ENCODE results near the gene EFNA5.

EFNA5 gene

DNA sequence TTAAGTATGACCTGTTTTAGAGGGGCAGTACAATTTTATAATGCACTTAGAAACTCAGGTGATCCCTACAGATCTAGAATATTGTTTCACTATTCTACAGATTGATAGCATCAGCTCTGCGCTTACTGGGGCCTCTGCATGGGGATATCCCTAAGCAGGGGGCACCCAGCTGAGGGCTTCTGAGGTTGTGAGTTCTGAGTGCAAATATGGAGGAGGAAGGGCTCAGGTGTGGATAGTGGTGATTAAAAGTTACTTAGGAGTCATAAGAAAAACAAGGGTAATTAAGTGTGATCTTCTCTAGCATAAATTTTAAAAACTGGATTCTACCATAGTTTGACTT, 274.4 kb downstream of the EFNA5 start:
- Histone ChIP-seq H3K36me3 (ENCODE audit: insufficient read depth, low read length) (no peaks in the 10 kb centered on the region), H3K4me1 (ENCODE audit: insufficient read depth, low read length) (peaks cover 24% of the 10 kb centered on the region), H3K9ac (ENCODE audit: low read depth, low read length) (no peak overlapping the region), H3K9me3 (ENCODE audit: control insufficient read depth, insufficient read depth, low read length) (no peaks in the 10 kb centered on the region)

DNA sequence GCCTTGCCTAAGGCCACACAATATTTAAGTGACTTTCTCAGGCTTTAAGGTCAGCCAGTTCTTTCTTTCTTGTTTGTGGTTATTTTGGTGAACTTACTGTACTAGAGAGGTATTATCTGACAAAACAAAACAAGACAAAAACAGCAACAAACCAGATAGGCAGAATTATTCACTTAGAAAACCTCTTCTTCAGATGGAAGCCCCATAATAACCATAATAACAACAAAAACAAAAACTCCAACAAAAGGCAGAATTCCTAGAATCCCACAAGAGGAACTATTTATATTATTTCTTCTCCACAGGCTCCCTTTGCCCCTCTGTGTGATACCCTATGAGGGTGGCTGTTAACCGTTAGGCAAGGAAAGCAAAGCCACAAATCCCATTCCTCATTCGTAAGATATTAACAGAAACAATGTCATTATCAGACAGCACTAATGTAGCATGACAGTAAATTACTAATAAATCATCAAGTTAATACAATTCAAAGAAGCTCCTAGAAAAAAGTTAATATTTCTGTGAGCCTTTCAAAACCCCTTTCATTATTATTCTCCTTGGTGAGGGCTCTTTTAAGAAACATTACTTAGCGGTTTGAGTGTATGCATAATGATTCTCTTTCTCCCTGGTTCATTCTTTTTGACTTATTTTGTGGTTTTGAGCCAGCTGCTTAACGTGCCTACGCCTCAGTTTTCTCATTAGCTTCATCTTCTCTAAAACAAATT, 274.9 kb downstream of the EFNA5 start:
- Histone ChIP-seq H3K9me3 (ENCODE audit: control insufficient read depth, insufficient read depth, low read length) (no peaks in the 10 kb centered on the region), H3K4me1 (ENCODE audit: insufficient read depth, low read length) (peaks cover 24% of the 10 kb centered on the region), H3K36me3 (ENCODE audit: insufficient read depth, low read length) (no peaks in the 10 kb centered on the region), H3K9ac (ENCODE audit: low read depth, low read length) (no peak overlapping the region)

- peaks cover 29% of the 10 kb centered on the region for H3K4me1 ChIP-seq (ENCODE audit: insufficient read depth, low read length)
- H3K36me3 ChIP-seq (ENCODE audit: insufficient read depth, low read length): no peaks in the 10 kb centered on the region
- H3K9me3 ChIP-seq (ENCODE audit: control insufficient read depth, insufficient read depth, low read length): no peaks in the 10 kb centered on the region
- no peak overlapping the region for H3K9ac ChIP-seq (ENCODE audit: low read depth, low read length)
Measured at GRCh38 chr5:107393851-107394250, 276.9 kb downstream of the EFNA5 start.

DNA sequence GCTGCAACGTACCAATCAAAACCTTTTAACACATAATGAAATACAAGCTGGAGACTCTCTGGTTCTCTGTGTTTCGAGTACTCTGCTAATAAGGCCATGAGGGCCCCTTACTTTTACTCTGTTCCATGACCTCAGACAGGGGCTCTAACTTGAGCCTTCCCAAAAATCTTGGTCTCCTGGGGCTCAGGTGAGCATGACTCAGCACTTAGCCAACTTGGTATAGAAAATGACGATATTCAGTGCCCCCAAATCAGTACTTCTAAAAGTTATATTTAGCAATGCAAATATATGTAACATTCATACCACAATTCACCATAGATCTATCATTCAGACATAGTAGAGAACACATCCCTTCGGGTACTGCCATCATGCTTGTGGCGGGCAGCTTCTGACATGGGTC, 278.9 kb downstream of the EFNA5 start:
- Histone ChIP-seq H3K9me3 (ENCODE audit: control insufficient read depth, insufficient read depth, low read length) (no peaks in the 10 kb centered on the region), H3K9ac (ENCODE audit: low read depth, low read length) (no peak overlapping the region), H3K36me3 (ENCODE audit: insufficient read depth, low read length) (no peaks in the 10 kb centered on the region), H3K4me1 (ENCODE audit: insufficient read depth, low read length) (peaks cover 44% of the 10 kb centered on the region)

DNA sequence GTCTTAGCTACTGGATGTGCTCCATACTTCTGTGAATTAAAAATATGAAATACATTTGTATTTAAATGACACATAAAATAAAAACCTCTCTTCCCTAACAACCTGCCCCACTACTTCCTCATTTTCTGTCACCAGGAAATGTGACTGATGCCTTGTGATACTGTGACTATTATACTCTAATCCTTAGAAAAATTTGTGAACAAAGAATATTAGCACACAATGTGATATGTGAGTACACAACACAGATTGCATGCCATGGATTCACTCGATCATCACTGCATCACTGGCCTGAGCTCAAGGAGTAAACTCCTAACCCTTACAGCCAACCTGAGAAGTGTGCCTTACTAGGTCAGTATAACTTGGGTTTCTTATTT, 281.0 kb downstream of the EFNA5 start:
- Histone ChIP-seq H3K4me1 (ENCODE audit: insufficient read depth, low read length) (peaks cover 31% of the 10 kb centered on the region), H3K9ac (ENCODE audit: low read depth, low read length) (no peak overlapping the region), H3K36me3 (ENCODE audit: insufficient read depth, low read length) (no peaks in the 10 kb centered on the region; the same call in 1 of the 2 replicates), H3K9me3 (ENCODE audit: control insufficient read depth, insufficient read depth, low read length) (no peaks in the 10 kb centered on the region)

DNA sequence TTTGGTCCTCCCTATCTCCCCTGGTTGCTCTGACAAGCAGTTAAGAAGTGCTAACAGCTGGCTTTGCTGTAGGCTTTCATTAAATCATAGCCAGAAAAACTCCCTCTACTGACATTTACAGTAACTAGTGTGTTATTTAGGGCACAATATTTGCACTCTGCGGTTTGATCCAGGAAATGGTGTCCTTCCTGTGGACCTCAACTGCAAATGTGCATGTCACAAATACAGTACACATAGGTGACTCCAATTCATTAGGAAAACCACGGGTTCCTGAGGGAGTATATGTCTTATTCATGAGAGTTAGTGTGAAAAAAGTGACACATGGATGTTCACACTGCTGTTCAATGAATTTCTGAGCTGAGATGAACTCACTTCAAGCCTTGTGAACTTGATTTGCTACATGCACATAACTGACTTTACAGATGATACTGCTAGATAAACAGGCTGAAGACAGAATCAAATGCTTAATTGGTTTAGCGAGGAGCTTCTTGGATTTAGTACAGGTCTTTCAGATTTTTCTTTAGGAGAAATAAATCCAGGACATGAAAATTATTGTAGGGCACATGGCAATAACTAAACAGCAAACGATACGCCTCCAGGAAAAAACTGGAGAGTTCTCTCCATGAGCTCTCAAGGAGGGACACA, 281.5 kb downstream of the EFNA5 start:
- Histone ChIP-seq H3K9ac (ENCODE audit: low read depth, low read length) (no peak overlapping the region), H3K9me3 (ENCODE audit: control insufficient read depth, insufficient read depth, low read length) (no peaks in the 10 kb centered on the region), H3K36me3 (ENCODE audit: insufficient read depth, low read length) (no peaks in the 10 kb centered on the region; the same call in 1 of the 2 replicates), H3K4me1 (ENCODE audit: insufficient read depth, low read length) (peaks cover 26% of the 10 kb centered on the region)

GRCh38 chr5:107388141-107388861, 282.4 kb downstream of the EFNA5 start:
- H3K9me3 ChIP-seq (ENCODE audit: control insufficient read depth, insufficient read depth, low read length): no peaks in the 10 kb centered on the region
- no peaks in the 10 kb centered on the region; the same call in 1 of the 2 replicates for H3K36me3 ChIP-seq (ENCODE audit: insufficient read depth, low read length)
- no peak overlapping the region for H3K9ac ChIP-seq (ENCODE audit: low read depth, low read length)
- peaks cover 24% of the 10 kb centered on the region; the same call in 1 of the 2 replicates for H3K4me1 ChIP-seq (ENCODE audit: insufficient read depth, low read length)

GRCh38 chr5:107387526-107388140, 283.1 kb downstream of the EFNA5 start:
- H3K4me1 ChIP-seq (ENCODE audit: insufficient read depth, low read length): peaks cover 24% of the 10 kb centered on the region; the same call in 1 of the 2 replicates
- no peaks in the 10 kb centered on the region for H3K9me3 ChIP-seq (ENCODE audit: control insufficient read depth, insufficient read depth, low read length)
- no peak overlapping the region for H3K9ac ChIP-seq (ENCODE audit: low read depth, low read length)
- H3K36me3 ChIP-seq (ENCODE audit: insufficient read depth, low read length): no peaks in the 10 kb centered on the region; the same call in 1 of the 2 replicates

GRCh38 chr5:107385708-107386107, 285.0 kb downstream of the EFNA5 start:
- Histone ChIP-seq H3K36me3 (ENCODE audit: insufficient read depth, low read length) (no peaks in the 10 kb centered on the region; the same call in 1 of the 2 replicates), H3K9ac (ENCODE audit: low read depth, low read length) (no peak overlapping the region), H3K9me3 (ENCODE audit: control insufficient read depth, insufficient read depth, low read length) (no peaks in the 10 kb centered on the region), H3K4me1 (ENCODE audit: insufficient read depth, low read length) (peaks cover 24% of the 10 kb centered on the region; the same call in 1 of the 2 replicates)

GRCh38 chr5:107384256-107384655, 286.5 kb downstream of the EFNA5 start:
- H3K4me1 ChIP-seq (ENCODE audit: insufficient read depth, low read length): peaks cover 28% of the 10 kb centered on the region; the same call in 1 of the 2 replicates
- no peaks in the 10 kb centered on the region; the same call in 1 of the 2 replicates for H3K36me3 ChIP-seq (ENCODE audit: insufficient read depth, low read length)
- no peaks in the 10 kb centered on the region for H3K9me3 ChIP-seq (ENCODE audit: control insufficient read depth, insufficient read depth, low read length)
- H3K9ac ChIP-seq (ENCODE audit: low read depth, low read length): no peak overlapping the region

GRCh38 chr5:107383414-107383813, 287.3 kb downstream of the EFNA5 start:
- no peaks in the 10 kb centered on the region for H3K9me3 ChIP-seq (ENCODE audit: control insufficient read depth, insufficient read depth, low read length)
- peaks cover 20% of the 10 kb centered on the region; the same call in 1 of the 2 replicates for H3K4me1 ChIP-seq (ENCODE audit: insufficient read depth, low read length)
- H3K36me3 ChIP-seq (ENCODE audit: insufficient read depth, low read length): no peaks in the 10 kb centered on the region; the same call in 1 of the 2 replicates
- H3K9ac ChIP-seq (ENCODE audit: low read depth, low read length): no peak overlapping the region

- H3K4me1 ChIP-seq (ENCODE audit: insufficient read depth, low read length): peaks cover 6% of the 10 kb centered on the region
- H3K9ac ChIP-seq (ENCODE audit: low read depth, low read length): no peak overlapping the region
- H3K9me3 ChIP-seq (ENCODE audit: control insufficient read depth, insufficient read depth, low read length): no peaks in the 10 kb centered on the region
- no peaks in the 10 kb centered on the region; the same call in 1 of the 2 replicates for H3K36me3 ChIP-seq (ENCODE audit: insufficient read depth, low read length)
Measured at GRCh38 chr5:107381189-107381856, 289.4 kb downstream of the EFNA5 start.

DNA sequence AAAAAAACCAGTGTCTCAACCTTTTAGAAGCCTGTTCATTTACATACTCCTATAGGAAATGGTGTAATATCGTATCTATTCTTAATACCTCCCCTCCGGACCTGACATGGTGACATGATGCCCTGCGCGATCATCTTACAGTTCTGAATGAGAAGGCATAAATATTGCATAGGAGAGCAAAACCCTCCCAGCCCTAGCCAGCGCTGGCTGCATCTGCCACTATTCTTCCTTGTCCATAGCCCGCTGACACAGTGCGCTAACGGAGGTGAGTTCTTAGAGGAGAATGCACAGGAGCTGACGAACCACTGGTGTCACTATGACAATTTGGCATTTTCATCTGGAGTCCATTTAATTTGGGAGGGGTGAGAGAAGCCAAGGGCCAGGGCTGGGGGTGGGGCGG, 290.1 kb downstream of the EFNA5 start:
- Histone ChIP-seq H3K9ac (ENCODE audit: low read depth, low read length) (no peak overlapping the region), H3K9me3 (ENCODE audit: control insufficient read depth, insufficient read depth, low read length) (no peaks in the 10 kb centered on the region), H3K36me3 (ENCODE audit: insufficient read depth, low read length) (no peaks in the 10 kb centered on the region; the same call in 1 of the 2 replicates), H3K4me1 (ENCODE audit: insufficient read depth, low read length) (peaks cover 6% of the 10 kb centered on the region)
